IPS DF 6.9 (cell line): Measurements from ENCODE around the gene USB1.

Experiments
- DNase-seq: peaks from one replicate; pipeline ENCODE4 v3.0.0-alpha.2; 2013; ENCODE audit warnings: low read depth, low spot score
- H3K27ac ChIP-seq: one replicate; pipeline ENCODE4 v1.5.1; 2013; ENCODE audit warnings: low read length, control low read depth
- H3K27me3 ChIP-seq: 2 replicates; pipeline ENCODE4 v1.6.1; 2013; ENCODE audit warnings: mild to moderate bottlenecking, low read length; ENCODE audit not compliant: control insufficient read depth, insufficient read depth
- H3K36me3 ChIP-seq: 2 replicates; pipeline ENCODE4 v1.6.1; 2013; ENCODE audit warnings: low read length; ENCODE audit not compliant: control insufficient read depth, insufficient read depth
- H3K4me1 ChIP-seq: 2 replicates; pipeline ENCODE4 v1.6.1; 2013; ENCODE audit warnings: low read length; ENCODE audit not compliant: control insufficient read depth, insufficient read depth
- H3K4me3 ChIP-seq: 2 replicates; pipeline ENCODE4 v1.5.1; 2013; ENCODE audit warnings: mild to moderate bottlenecking, low read length
- H3K9me3 ChIP-seq: 2 replicates; pipeline ENCODE4 v1.6.1; 2013; ENCODE audit warnings: low read length, inconsistent platforms; ENCODE audit not compliant: control insufficient read depth, insufficient read depth
- WGBS: extraction: QIAGEN DNeasy Blood & Tissue Kit; methylation state at CpG from one replicate; pipeline ENCODE4 v1.1.7; 2013; ENCODE audit warnings: mixed read lengths, missing lambda C conversion rate; ENCODE audit not compliant: insufficient read length, insufficient coverage; 5-methylcytosine and 5-hydroxymethylcytosine counted together

USB1 gene

DNA sequence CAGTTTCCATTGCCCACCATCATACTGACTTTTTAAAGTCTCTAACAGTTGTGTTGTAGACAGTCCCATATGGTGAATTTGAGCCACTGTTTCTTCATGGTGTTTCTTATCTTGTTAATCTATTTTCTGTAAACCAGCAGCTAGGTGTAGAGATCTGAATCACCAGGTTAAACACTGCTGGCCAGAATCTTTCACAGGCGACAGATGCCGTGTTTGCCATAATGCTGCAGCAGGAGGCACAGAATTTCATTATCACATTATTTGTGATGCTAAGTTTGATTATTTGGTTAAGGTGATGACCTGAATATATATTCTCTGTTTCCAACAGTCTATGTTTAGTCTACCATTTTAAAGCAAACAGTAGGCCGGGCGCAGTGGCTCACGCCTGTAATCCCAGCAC, 18.8 kb upstream of the USB1 start:
- no peaks in the 10 kb centered on the region for H3K9me3 ChIP-seq
- H3K4me1 ChIP-seq = no peaks in the 10 kb centered on the region
- no peak overlapping the region for H3K27ac ChIP-seq
- H3K27me3 ChIP-seq = peaks cover 7% of the 10 kb centered on the region; the same call in 1 of the 2 replicates
- H3K4me3 ChIP-seq = no peak overlapping the region
- no peak for DNase-seq
- no peaks in the 10 kb centered on the region for H3K36me3 ChIP-seq
- WGBS = no CpG with 5 or more reads among the region's 5 CpGs

DNA sequence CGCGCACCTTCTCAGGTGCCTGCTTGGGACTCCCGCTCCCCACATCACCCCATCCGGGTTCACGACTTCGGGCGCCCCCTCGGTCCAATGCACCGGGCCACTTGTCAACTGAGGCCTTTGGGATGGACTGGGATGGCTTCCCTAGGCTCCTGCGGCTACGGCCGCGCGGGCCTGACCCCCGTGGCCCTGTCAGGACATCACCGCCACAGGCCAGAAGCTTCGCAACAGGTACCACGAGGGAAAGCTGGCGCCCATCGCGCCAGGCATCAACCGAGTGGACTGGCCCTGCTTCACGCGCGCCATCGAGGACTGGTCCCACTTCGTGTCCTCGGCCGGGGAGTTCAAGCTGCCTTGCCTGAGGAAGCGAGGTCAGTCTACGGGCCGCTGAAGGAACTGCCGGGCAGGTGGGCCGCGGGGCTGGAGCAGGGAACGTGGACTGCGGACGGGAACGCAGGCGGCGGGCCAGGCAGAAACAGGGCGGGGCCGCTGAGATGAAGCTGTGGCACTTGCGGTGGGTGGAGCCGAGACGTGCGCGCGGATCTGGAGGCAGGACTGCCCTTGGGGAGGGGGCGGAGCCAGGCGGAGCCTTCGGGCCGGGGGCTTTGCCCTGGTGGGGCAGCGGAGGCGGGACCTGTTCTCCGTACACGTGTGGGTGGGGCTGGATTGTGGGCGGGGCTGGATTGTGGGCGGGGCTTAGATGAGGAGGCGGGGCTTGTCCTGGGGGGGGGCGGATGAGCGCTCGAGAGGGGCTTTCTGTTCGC, 16.6 kb upstream of the USB1 start:
- peak overlapping the region; percentile 58; the same call in 1 of the 2 replicates for H3K4me3 ChIP-seq
- no peaks in the 10 kb centered on the region for H3K9me3 ChIP-seq

GRCh38 chr16:57985204-57986181, 15.7 kb upstream of the USB1 start:
- Histone ChIP-seq H3K9me3 (no peaks in the 10 kb centered on the region), H3K36me3 (no peaks in the 10 kb centered on the region), H3K4me1 (no peaks in the 10 kb centered on the region), H3K27me3 (peaks cover 7% of the 10 kb centered on the region; the same call in 1 of the 2 replicates), H3K27ac (no peak overlapping the region), H3K4me3 (peak overlapping the region; percentile 58; the same call in 1 of the 2 replicates)
- DNase-seq = no peak
- no CpG with 5 or more reads among the region's 62 CpGs for WGBS

More for the DNA sequence above, 16.6 kb upstream of the USB1 start:
- DNase-seq = peak; percentile 83
- Histone ChIP-seq H3K27me3 (peaks cover 7% of the 10 kb centered on the region; the same call in 1 of the 2 replicates), H3K36me3 (no peaks in the 10 kb centered on the region), H3K27ac (no peak overlapping the region), H3K4me1 (no peaks in the 10 kb centered on the region)
- no CpG with 5 or more reads among the region's 64 CpGs for WGBS

DNA sequence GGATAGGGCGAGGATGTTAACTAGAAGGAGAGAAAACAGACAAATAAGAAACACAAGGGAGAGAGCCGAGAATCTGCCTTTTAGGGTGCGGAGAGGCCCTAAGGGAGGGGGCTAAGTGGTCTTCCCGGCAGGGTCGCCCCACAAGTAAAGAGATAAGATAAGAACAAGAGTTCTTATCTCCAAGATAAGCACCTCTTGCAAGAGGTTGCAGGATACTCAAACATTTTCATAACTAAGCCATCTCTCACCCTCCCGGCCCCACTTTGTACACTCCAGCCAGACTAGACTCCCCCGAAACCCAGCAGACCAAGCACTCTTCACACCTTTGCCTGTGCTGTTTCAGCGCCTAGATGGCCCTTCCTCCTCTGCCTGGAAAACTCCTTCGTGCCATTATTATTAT, 15.0 kb upstream of the USB1 start:
- WGBS = no CpG with 5 or more reads among the region's 9 CpGs
- H3K4me3 ChIP-seq = no peak overlapping the region; the same call in 1 of the 2 replicates
- H3K9me3 ChIP-seq = no peaks in the 10 kb centered on the region

GRCh38 chr16:57987441-57988177, 13.6 kb upstream of the USB1 start:
- H3K27ac ChIP-seq = no peak overlapping the region
- no CpG with 5 or more reads among the region's 8 CpGs for WGBS
- no peaks in the 10 kb centered on the region for H3K9me3 ChIP-seq
- no peak overlapping the region for H3K4me3 ChIP-seq
- DNase-seq = no peak
- peaks cover 7% of the 10 kb centered on the region; the same call in 1 of the 2 replicates for H3K27me3 ChIP-seq
- no peaks in the 10 kb centered on the region for H3K36me3 ChIP-seq
- H3K4me1 ChIP-seq = no peaks in the 10 kb centered on the region

More for the DNA sequence above, 15.0 kb upstream of the USB1 start:
- no peak for DNase-seq
- Histone ChIP-seq H3K36me3 (no peaks in the 10 kb centered on the region), H3K27me3 (peaks cover 7% of the 10 kb centered on the region; the same call in 1 of the 2 replicates), H3K27ac (no peak overlapping the region), H3K4me1 (no peaks in the 10 kb centered on the region)

GRCh38 chr16:57988929-57989328, 12.3 kb upstream of the USB1 start:
- Histone ChIP-seq H3K27ac (no peak overlapping the region), H3K9me3 (no peaks in the 10 kb centered on the region), H3K4me3 (no peak overlapping the region), H3K27me3 (peaks cover 7% of the 10 kb centered on the region; the same call in 1 of the 2 replicates), H3K36me3 (peaks cover 1% of the 10 kb centered on the region; the same call in 1 of the 2 replicates), H3K4me1 (no peaks in the 10 kb centered on the region)
- DNase-seq = no peak
- WGBS = no CpG with 5 or more reads among the region's 1 CpG

- WGBS = no CpG with 5 or more reads among the region's 11 CpGs
- no peak overlapping the region for H3K4me3 ChIP-seq
- no peaks in the 10 kb centered on the region for H3K4me1 ChIP-seq
- peaks cover 9% of the 10 kb centered on the region; the same call in 1 of the 2 replicates for H3K36me3 ChIP-seq
- H3K9me3 ChIP-seq = no peaks in the 10 kb centered on the region
- DNase-seq = no peak
- no peak overlapping the region for H3K27ac ChIP-seq
- no peaks in the 10 kb centered on the region for H3K27me3 ChIP-seq
Measured at GRCh38 chr16:57991551-57992059, 9.6 kb upstream of the USB1 start.

GRCh38 chr16:57992084-57992483, 9.1 kb upstream of the USB1 start:
- H3K36me3 ChIP-seq = peaks cover 14% of the 10 kb centered on the region; the same call in 1 of the 2 replicates
- no peaks in the 10 kb centered on the region for H3K9me3 ChIP-seq
- H3K27me3 ChIP-seq = no peaks in the 10 kb centered on the region
- no peaks in the 10 kb centered on the region for H3K4me1 ChIP-seq
- DNase-seq = no peak
- H3K4me3 ChIP-seq = no peak overlapping the region
- no peak overlapping the region for H3K27ac ChIP-seq
- no CpG with 5 or more reads among the region's 6 CpGs for WGBS

GRCh38 chr16:57993438-57993837, 7.8 kb upstream of the USB1 start:
- Histone ChIP-seq H3K36me3 (peaks cover 22% of the 10 kb centered on the region; the same call in 1 of the 2 replicates), H3K4me3 (no peak overlapping the region), H3K9me3 (no peaks in the 10 kb centered on the region), H3K4me1 (no peaks in the 10 kb centered on the region), H3K27ac (no peak overlapping the region), H3K27me3 (no peaks in the 10 kb centered on the region)
- WGBS = no CpG with 5 or more reads among the region's 8 CpGs
- DNase-seq = no peak
